A549 (cell line): ENCODE results near the gene RHBDF2.
"Not testable (repeated sequence)": the region's sequence is repeated elsewhere in the genome, so short reads cannot be mapped to it uniquely, and the experiment has no call there.

Experiments used
- MAFK ChIP-seq: fragments of 450-650 bp; IDR thresholded peaks from 2 replicates; pipeline ENCODE4 v1.6.1; 2014; ENCODE audit not compliant: partially characterized antibody
- POLR2A ChIP-seq: IDR thresholded peaks from 2 replicates; pipeline ENCODE4 v1.6.1; 2012; ENCODE audit warnings: mild to moderate bottlenecking, low read length
- SMC3 ChIP-seq: fragments of >200 bp; sonication (Bioruptor Twin); formaldehyde crosslinking; IDR thresholded peaks from 3 replicates; pipeline ENCODE4 v1.6.1; 2018; ENCODE audit warnings: inconsistent platforms
- SREBF2 ChIP-seq: fragments of 450-650 bp; IDR thresholded peaks from 2 replicates; pipeline ENCODE4 v1.6.1; 2014; ENCODE audit warnings: mild to moderate bottlenecking, moderate library complexity
- TF ChIP-seq, protein P1 (sequence below): fragments of >200 bp; sonication (Bioruptor Twin); formaldehyde crosslinking; IDR thresholded peaks from 3 replicates; pipeline ENCODE4 v1.5.1; 2016
- TF ChIP-seq, protein P2 (sequence below): IDR thresholded peaks from 2 replicates; pipeline ENCODE4 v1.6.1; 2012

DNA sequence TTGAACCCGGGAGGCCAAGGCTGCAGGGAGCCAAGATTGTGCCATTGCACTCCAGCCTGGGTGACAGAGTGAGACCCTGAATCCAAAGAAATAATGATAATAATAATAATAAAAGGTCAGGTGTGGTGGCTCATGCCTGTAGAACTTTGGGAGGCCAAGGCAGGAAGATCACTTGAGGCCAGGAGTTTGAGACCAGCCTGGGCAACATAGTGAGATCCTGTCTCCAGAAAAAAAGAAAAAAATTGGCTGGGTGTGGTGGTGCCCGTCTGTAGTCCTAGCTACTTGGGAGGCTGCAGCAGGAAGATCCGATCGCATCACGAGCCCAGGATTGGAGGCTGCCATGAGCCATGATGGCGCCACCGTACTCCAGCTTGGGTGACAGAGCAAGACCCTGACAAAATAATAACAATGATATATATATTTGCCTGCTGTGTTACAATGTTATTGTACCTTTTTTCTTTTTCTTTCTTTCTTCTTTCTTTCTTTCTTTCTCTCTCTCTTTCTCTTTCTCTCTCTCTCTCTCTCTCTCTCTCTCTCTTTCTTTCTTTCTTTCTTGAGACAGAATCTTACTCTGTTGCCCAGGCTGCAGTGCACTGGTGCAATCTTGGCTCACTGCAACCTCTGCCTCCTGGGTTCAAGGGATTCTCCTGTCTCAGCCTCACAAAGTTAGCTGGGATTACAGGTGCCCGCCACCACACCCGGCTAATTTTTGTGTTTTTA is 32.6 kb upstream of the RHBDF2 start:
- TF ChIP-seq, protein P1, sequence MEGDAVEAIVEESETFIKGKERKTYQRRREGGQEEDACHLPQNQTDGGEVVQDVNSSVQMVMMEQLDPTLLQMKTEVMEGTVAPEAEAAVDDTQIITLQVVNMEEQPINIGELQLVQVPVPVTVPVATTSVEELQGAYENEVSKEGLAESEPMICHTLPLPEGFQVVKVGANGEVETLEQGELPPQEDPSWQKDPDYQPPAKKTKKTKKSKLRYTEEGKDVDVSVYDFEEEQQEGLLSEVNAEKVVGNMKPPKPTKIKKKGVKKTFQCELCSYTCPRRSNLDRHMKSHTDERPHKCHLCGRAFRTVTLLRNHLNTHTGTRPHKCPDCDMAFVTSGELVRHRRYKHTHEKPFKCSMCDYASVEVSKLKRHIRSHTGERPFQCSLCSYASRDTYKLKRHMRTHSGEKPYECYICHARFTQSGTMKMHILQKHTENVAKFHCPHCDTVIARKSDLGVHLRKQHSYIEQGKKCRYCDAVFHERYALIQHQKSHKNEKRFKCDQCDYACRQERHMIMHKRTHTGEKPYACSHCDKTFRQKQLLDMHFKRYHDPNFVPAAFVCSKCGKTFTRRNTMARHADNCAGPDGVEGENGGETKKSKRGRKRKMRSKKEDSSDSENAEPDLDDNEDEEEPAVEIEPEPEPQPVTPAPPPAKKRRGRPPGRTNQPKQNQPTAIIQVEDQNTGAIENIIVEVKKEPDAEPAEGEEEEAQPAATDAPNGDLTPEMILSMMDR: not testable (repeated sequence)
- TF ChIP-seq, protein P2, sequence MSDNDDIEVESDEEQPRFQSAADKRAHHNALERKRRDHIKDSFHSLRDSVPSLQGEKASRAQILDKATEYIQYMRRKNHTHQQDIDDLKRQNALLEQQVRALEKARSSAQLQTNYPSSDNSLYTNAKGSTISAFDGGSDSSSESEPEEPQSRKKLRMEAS: not testable (repeated sequence)
- not testable (repeated sequence) for TF ChIP-seq SMC3, POLR2A, SREBF2, MAFK
